Measurements from ENCODE around the gene ATRNL1. TPM values are rescaled to one million over a fixed set of nuclear protein-coding genes. Genes with fewer than 3 reads are reported as not detected.

The ATRNL1 gene
- total RNA-seq, 1 donor from 2014 or later = 1.6 TPM

DNA sequence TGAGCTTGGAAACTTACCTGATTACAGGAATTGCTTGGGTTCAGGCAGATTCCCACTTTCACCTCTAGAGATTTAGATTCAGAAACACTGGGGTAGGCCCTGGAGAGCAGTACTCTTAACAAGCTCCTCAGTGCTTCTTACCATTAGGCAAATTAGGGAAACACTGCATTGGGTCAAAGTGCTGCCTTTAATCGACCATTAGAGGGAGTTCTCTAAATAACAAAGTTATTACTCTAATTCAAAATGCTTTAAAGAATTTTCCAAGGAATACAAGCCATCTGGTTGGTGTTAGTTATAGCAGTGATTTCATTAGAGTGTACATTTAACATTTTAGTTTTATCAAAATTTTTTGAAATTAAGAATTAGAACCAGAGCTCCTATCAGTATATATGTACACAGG, 855.3 kb downstream of the ATRNL1 start:
- DNase-seq (no peak), ATAC-seq (peak; percentile 57)
- intact Hi-C loops (cut with micrococcal nuclease) = loop anchor here (5.0 kb wide), 1 partner anchor 339 kb away; no protein-coding TSS in a partner anchor

DNA sequence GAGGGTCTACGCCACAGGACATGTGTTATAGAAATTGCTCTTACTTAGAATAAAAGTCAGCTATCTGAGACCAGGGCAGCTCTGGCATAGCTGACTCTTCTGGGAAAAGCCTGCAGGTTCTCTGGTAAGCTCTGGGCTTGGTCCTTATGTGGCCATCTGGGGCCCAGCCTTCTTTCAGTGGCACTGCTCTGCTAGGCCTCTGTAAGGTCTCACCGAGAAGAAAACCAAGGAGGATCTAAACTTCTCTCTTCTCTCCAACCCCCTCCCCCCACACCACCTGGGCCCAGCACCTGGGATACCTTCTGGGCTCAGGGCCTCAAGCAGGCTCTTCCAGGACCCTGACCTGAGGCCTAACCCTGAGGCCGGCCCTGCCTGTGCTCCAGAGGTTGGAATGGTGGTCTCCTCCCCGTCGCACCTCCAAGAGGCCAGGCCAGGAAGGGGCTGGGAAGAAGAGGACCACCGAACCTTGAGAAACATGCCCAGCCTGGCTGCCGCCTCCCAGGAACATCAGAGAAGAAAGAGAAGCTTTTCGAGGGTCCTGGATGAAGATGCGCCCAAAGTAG, 856.2 kb downstream of the ATRNL1 start:
- intact Hi-C loops (cut with micrococcal nuclease) = loop anchor here (5.0 kb wide), 1 partner anchor 338 kb away; no protein-coding TSS in a partner anchor
- no peak for ATAC-seq
- no peak for DNase-seq

DNA sequence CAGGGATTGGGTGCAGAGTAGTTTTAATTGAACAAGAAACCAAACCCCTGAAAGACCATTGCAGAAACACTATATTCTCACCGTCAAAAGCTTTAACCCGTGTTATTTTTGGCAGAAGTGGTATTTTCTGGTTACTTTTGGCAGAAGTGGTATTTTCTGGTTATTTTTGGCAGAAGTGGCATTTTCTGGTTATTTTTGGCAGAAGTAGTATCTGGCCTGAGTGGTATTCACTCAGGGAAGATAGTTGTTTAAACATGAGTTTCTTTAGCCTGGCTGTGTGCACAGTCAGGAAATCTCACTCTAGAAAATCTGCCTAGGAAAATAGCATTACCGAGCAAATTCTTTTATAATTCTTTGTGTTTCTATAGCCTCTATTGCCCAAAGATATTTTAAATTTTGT, 857.2 kb downstream of the ATRNL1 start:
- DNase-seq (no peak), ATAC-seq (no peak)
- intact Hi-C loops (cut with micrococcal nuclease) = no loop called here

DNA sequence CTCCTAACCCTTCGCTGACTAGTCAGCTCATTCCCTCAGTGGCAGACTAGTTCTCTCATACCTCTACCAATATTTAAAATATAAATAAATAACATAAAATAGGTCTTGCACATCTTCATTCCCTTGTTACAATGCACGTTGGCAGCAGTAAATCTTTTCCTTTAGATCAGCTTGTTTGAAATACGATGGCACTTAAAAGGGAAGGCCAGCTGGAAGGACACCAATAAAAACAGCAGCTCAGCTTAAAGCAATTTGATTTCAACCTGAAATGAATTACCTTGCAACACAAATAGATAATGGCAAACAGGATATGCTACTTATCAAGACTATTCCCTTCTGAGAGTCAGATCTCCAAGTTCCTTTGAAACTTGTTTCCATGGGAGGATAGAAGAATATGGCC, 858.1 kb downstream of the ATRNL1 start:
- DNase-seq (no peak), ATAC-seq (no peak)
- intact Hi-C loops (cut with micrococcal nuclease) = no loop called here

DNA sequence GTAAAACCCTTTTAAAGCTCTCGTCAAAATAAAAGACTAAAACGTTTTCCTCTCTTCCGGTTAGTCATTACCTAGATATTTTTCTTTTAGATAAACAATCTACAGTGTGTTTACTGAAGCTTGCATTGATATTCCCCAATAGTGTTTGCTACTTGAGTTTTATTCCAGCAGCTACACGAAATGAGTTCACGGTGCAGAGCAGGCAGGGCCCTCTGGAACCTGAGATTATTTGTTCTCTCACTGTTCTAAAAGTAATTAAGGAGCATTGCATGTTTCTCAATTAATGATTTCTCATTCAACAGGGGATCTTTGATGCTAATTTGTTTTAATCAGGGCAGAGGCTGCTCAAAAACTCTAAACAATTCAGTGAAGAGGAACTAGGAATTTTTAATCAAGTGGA, 860.1 kb downstream of the ATRNL1 start:
- ATAC-seq = no peak
- no peak for DNase-seq
- intact Hi-C loops (cut with micrococcal nuclease) = no loop called here

DNA sequence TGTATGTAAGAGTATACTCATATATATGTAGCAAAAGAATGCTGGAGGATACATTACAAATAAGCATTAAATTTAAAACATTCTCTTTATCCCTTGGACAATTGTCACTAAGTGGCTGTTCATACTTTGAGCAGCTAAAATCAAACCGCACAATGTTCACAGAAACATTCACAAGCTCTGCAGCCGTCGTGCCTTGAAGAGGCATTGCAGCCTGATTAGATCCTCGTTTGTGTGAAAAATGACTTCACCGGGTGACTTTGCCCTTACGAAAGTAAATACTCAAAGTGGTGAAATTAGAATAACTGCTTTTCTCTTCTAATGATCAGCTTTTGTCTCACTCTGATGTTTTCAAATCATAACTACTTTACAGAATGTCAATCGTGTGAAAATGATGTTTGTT, 860.8 kb downstream of the ATRNL1 start:
- intact Hi-C loops (cut with micrococcal nuclease) = no loop called here
- DNase-seq (no peak), ATAC-seq (no peak)

DNA sequence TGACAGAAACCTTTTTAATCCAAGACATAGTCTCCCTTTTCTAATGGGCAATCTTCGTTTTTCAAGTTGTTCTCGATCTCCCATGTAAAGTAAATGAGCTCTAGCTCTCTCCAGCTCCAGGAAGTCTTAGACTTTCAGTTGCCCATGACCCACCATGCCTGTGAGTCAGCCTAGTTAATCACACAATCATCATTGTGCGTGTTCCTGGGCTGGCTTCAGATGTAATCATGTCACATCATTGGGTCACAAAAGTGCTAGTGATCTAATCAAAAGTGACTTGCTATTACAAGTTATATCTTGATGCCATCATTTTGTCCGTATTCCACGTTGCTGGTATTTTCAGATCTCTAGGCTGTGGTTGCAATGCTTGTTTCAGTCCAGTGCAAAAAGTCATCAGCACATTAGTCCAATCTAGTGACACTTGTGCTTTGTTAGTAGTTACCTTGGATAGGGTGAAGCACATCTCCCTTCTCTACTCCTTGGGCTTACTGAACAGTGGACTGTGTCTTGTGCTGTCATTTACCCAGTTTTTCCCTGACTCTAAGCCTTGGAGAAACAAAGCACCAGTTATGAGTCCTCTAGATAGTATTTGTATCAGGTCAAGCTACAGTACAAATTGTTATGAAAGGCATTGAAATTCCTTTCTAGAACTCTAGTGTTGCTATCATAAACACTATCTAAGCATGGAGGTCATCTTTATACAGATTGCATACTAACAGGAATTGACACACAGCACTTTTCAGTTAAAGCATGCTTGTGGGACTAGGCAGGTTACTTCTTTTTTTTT, 863.3 kb downstream of the ATRNL1 start:
- DNase-seq (no peak), ATAC-seq (no peak)
- intact Hi-C loops (cut with micrococcal nuclease) = no loop called here

DNA sequence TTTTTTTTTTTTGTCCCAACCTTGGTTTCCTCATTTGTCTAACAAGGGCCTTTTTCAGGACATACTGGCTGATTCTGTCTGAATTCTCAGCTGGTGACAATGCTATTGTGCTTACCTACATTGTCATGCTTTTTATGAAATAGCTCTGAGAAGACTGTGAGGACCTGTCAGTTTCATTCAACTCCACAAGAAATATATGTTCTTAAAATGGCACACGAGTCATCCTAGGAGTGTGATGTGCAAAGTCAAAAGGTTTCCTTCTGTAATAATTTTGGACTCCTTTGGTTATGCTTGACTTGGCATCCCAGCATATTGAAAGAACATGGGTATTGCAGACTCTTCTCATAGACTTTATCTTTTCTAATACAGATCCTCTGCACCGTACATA, 863.8 kb downstream of the ATRNL1 start:
- no peak for ATAC-seq
- intact Hi-C loops (cut with micrococcal nuclease) = no loop called here
- DNase-seq = no peak

DNA sequence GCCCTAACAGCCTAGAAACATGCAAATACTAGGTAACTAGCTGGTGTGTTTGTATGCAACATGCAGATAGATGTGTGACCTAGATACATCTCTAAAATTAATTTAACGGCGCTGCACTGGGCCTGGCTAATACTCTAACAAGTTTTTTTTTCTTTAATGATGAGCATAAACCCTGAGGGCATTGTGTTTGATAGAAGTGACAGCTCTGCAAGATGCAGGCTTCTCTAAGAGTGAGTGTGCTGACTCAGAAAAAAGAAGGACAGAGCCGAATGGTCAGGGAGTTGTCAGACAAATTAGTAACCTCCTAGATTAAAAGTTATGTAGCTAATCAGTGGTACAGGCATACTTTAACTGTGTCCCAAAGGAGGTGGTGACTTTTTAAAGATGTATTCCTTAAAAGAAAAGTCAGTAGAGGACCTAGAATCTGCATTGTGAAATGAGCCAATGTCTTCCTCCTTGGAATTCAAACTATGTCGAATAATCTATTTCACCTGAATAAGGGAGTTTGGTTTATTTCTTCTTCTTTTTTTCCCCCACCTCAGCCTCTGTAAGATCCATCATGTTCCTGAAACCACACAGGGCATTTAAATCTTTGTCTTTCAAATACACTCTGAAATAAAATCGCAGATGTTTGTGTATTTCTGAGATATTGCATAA, 864.7 kb downstream of the ATRNL1 start:
- DNase-seq (no peak), ATAC-seq (no peak)
- intact Hi-C loops (cut with micrococcal nuclease) = no loop called here

DNA sequence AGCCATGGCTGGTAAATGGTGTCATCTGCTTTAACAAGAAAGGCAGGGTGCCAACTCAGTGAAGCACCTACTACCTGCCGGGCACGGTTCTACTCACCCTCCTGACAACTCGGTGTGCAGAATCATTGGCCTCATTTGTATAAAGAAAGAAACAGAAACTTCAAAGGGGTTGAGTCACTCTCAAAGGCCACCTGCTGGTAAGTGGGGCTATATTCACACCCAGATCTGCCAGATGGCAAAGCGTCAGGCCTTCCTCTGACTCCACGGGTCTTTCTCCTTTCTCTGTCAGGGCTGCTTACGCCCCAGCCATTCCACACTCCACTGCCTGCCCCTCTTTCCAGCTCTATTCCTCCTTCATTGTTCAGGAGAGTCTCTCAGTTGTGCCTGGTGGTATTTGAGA, 870.7 kb downstream of the ATRNL1 start:
- ATAC-seq = no peak
- no peak for DNase-seq
- intact Hi-C loops (cut with micrococcal nuclease) = no loop called here

DNA sequence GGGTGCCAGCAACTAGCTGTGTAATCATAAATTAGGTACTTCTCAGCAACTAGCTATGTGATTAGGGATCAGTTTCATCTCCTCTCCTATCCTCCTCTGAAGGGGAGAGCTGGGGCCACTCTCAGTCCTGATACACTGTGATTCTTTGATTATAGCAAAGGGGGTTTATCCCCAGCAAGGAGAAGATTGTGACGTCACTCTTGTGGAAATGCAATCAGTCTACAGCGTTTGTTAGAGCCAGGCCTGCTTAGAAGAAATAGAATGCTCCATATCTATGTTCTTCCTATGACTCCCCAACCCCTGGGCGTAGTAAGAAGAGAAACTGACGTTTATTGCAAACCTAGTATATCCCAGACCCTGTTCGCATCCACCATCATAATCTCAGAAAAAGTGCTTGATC, 871.7 kb downstream of the ATRNL1 start:
- DNase-seq (no peak), ATAC-seq (no peak)

DNA sequence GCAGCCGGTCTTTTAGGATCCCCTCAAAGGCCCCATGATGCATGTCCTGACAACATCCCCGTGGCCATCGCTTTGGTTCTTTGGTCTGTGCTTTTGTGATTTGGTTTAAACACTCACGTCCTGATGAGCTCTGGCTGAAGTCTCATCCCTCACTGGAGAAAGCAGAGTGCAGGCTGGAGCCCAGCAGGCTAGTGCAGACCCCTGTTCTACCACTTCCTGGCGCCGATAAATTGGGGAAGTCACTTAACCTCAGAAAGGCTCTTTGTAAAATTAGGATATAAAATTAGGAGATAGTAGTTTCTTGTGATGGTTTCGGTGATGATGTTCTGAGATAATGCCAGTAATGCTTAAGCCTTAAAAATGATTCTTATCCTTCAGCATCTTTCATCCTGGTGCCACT, 872.2 kb downstream of the ATRNL1 start:
- intact Hi-C loops (cut with micrococcal nuclease) = no loop called here
- ATAC-seq = no peak
- no peak for DNase-seq

More for the DNA sequence above, 871.7 kb downstream of the ATRNL1 start:
- intact Hi-C loops (cut with micrococcal nuclease) = no loop called here

DNA sequence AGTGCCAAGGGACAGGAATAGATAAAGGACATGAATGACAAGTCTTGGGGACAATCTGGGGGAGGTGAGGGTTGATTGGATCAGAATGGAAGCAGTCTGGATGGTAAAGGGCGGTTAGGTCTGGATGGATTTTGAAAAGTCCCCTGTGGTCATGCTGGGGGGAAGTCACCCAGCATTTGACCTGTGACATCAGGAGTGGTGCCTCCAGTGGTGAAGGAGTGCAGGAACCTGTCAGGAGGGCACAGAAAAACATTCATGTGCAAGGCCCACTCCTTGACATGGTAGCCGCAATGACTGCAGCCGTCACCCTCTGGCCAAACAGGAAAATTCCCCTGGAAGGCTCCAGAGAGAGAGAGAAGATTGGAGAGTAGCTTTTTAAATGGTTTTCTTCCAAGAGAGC, 875.1 kb downstream of the ATRNL1 start:
- no peak for ATAC-seq
- intact Hi-C loops (cut with micrococcal nuclease) = no loop called here

DNA sequence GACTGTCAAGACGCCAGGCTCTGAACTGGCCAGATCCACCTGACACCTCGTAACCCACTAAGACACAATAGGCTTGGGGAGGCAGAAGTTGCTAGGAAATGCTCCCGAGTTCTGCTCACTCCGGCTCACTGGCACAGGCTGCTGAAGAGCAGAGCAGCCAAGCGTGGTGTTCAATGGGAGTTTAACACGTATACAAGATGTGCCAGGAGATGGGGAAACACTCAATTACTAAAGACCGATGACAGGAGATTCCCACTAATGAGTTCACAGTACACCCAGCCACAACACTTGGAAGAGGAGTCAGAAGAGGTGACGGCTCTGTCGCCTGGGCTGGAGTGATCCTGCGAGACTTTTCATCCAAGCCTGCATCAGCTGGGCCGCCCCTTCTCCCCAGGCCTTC, 876.4 kb downstream of the ATRNL1 start:
- no peak for DNase-seq
- no peak for ATAC-seq
- intact Hi-C loops (cut with micrococcal nuclease) = no loop called here

More for the DNA sequence above, 875.1 kb downstream of the ATRNL1 start:
- no peak for DNase-seq

DNA sequence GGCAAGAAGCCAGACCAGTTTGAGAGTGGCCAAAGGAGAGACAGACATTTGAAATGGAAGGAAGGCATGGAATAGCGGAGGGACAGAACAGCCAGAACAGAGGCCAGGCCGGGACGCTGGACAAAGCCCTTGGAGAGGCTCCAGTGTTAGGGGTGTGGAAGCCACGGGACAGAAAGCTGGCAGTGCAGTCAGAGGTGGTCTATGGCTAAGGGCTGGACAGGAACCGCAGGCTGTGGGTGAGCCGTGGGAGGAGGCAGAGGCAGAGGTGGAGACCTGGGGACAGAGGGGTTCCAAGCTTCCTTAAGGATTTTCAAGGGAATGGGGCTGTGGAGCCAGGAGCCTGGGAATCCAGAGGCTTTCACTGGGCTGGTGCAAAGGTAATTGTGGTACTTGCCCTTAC, 878.8 kb downstream of the ATRNL1 start:
- intact Hi-C loops (cut with micrococcal nuclease) = no loop called here
- DNase-seq (no peak), ATAC-seq (no peak)

DNA sequence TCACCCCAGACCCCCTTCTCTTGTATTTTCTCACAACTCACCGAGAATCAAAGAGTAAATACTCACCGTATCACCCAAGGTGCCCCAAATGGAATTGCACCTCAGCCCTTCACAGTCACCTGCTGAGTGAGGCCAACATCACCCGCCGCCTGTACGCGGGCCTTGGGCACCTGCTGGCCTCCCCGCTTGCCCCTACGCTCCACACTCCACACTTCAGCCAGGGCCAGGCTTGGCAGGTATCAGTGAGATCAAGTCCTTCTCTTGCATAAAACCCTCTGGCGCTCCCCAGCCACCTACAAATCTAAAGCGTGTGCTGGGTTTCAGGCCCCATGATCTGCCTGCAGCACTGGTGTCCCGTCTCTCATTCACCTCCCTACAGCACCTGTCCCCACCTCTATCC, 879.3 kb downstream of the ATRNL1 start:
- no peak for ATAC-seq

DNA sequence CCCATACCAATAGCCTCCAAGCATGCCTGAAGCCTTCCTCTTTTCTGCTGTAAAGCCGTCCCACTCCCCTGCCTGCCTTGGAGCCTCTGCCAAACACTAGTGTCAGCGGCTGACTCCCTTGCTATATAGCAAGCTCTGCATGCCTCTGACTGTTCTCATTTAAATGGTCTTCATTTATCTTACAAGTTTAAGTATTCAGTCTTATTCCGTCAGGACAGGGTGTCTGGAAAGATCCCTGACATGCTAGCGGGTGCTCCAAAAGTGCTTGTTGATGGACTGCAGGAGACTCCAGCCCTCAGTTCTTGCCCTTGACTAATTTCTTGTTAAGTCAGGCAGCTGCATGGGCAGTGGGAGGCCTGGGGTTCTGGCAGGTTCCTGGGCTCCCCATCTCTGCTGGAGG, 881.2 kb downstream of the ATRNL1 start:
- no peak for ATAC-seq
- intact Hi-C loops (cut with micrococcal nuclease) = no loop called here
- no peak for DNase-seq

More for the DNA sequence above, 879.3 kb downstream of the ATRNL1 start:
- intact Hi-C loops (cut with micrococcal nuclease) = no loop called here
- no peak for DNase-seq

DNA sequence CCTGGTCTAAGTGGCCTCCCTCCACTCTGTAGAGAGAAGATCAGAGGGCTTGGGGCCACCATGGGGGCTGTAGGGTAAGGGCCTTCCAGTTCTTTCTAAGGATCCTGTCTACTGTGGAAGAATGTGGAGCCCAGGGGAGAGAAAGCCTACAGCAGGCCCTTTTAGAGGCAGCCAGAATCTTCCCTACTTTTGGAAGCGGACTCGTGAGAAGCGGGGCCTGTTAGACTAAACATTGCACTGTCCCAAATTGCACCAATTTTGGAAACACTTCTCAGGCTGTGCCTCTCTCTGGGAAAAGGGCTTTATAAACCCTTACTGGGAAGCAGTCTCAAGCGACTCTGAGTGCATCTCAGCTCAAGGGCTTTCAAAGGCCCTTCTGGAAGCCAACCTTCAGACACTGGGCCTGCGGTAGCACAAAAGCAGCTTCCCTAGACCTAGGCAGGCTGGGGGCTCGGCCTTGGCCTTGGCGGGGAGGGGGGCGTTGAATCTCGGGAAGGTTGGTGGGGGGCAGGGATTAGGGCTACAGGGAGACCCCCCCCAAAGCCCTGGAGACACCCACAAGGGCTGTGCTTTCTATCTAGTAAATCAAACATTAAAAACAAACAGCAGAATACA, 881.8 kb downstream of the ATRNL1 start:
- DNase-seq (no peak), ATAC-seq (no peak)
- intact Hi-C loops (cut with micrococcal nuclease) = no loop called here

DNA sequence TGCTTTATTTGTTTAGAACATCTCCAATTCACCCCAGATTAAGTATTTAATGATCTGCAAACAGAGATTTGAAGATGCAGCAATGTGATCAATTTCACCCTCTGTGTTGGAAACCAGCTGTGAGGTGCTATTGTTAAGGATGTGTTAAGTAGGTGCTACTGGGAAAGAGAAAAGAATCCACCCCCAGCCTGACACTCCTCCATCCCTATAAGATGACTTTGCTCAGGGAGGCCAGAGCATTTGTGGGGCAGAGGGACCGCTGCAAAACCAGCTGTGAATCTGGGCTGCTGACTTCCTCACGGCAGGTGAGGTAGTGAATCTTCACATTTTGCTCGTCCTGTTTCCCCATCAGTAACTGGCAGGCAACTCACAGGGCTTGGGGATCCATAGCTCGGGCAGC, 882.3 kb downstream of the ATRNL1 start:
- no peak for DNase-seq

DNA sequence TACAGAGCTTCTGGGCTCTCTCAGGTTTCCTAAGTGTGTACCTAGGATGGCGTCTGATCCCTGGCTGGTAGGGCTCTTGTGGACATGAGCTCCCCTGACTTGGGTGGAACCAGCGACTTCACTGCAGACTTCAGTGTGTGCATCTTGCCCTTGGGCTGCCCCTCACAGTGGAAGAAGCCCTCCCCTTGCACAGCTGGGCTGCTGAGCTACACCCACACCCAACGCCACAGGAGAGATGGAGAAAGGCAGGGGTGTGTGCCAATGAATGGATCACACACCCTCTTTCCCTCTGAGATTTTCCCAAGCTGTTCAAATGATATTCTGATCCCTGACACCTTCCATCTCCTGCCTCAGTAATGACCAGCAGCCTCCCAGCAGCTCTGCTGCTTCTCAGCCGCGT, 883.2 kb downstream of the ATRNL1 start:
- intact Hi-C loops (cut with micrococcal nuclease) = no loop called here

More for the DNA sequence above, 882.3 kb downstream of the ATRNL1 start:
- ATAC-seq = no peak
- intact Hi-C loops (cut with micrococcal nuclease) = no loop called here

More for the DNA sequence above, 883.2 kb downstream of the ATRNL1 start:
- ATAC-seq (no peak), DNase-seq (no peak)

Data from left ventricle myocardium superior (tissue), 1 donor.